A673 (cell line): ENCODE results near the gene RPS6KA3. TPM values are rescaled to one million over a fixed set of nuclear protein-coding genes. Genes with fewer than 3 reads are reported as not detected.

Experiments used
- BruUV-seq: library from RNA; stranded (reverse); fragments of 400-500 nt; replicated peaks from 2 replicates; lab custom pipeline; 2021; lab: Mats Ljungman, UMichigan
- CTCF ChIA-PET: fragments of 300-600 bp; sonication (Branson Sonifier 250); formaldehyde crosslinking; loops from one replicate; lab custom pipeline; 2022; ENCODE audit warnings: antibody characterized with exemption; lab: Charles Lee
- POLR2A ChIA-PET: fragments of 300-600 bp; sonication (Branson Sonifier 250); formaldehyde crosslinking; loops from one replicate; lab custom pipeline; 2022; ENCODE audit warnings: antibody characterized with exemption; ENCODE audit not compliant: low non-redundant PET; lab: Charles Lee
- DNase-seq: peaks from one replicate; pipeline ENCODE4 v3.0.0-alpha.2; 2015; ENCODE audit warnings: low spot score
- H3K27ac ChIP-seq: fragments of 200-600 bp; sonication (generic); 2 replicates; pipeline ENCODE4 v1.5.1; 2016; ENCODE audit warnings: mixed run types, low read depth, mild to moderate bottlenecking, mixed read lengths, antibody characterized with exemption, low read length; ENCODE audit not compliant: poor library complexity, severe bottlenecking
- H3K27me3 ChIP-seq: fragments of 200-600 bp; sonication (generic); replicated peaks from 2 replicates; pipeline ENCODE4 v1.6.1; 2017; ENCODE audit warnings: mixed run types, low read depth, mild to moderate bottlenecking, mixed read lengths, antibody characterized with exemption, low read length; ENCODE audit not compliant: insufficient read depth, poor library complexity
- H3K36me3 ChIP-seq: fragments of 200-600 bp; sonication (generic); 2 replicates; pipeline ENCODE4 v1.6.1; 2016; ENCODE audit warnings: mixed run types, mild to moderate bottlenecking, mixed read lengths, antibody characterized with exemption, low read length; ENCODE audit not compliant: insufficient read depth, poor library complexity, severe bottlenecking
- H3K4me1 ChIP-seq: fragments of 200-600 bp; sonication (generic); 2 replicates; pipeline ENCODE4 v1.6.1; 2017; ENCODE audit warnings: mixed run types, mild to moderate bottlenecking, mixed read lengths, antibody characterized with exemption, low read length; ENCODE audit not compliant: insufficient read depth, poor library complexity, severe bottlenecking
- H3K4me3 ChIP-seq: fragments of 200-600 bp; sonication (generic); 2 replicates; pipeline ENCODE4 v1.5.1; 2016; ENCODE audit warnings: low read depth, mixed run types, mild to moderate bottlenecking, mixed read lengths, low read length; ENCODE audit not compliant: poor library complexity, severe bottlenecking
- H3K9me3 ChIP-seq: fragments of 200-600 bp; sonication (generic); 2 replicates; pipeline ENCODE4 v1.6.1; 2016; ENCODE audit warnings: mixed run types, low read depth, mild to moderate bottlenecking, mixed read lengths, antibody characterized with exemption, low read length; ENCODE audit not compliant: poor library complexity, severe bottlenecking
- CTCF ChIP-seq: fragments of 300-800, 200-600 bp; sonication (generic); conservative IDR thresholded peaks from 2 replicates; pipeline ENCODE4 v1.5.1; 2017; ENCODE audit warnings: low read depth, mild to moderate bottlenecking, antibody characterized with exemption, low read length, moderate library complexity, mixed read lengths
- EZH2 ChIP-seq: fragments of 200-600 bp; sonication (generic); IDR thresholded peaks from 2 replicates; pipeline ENCODE4 v1.6.1; 2017; ENCODE audit warnings: borderline replicate concordance, low read depth, mild to moderate bottlenecking, mixed read lengths, antibody characterized with exemption, low read length; ENCODE audit not compliant: poor library complexity, severe bottlenecking
- intact Hi-C: fragments of 100-400 bp; cut with micrococcal nuclease; formaldehyde crosslinking; loops from one replicate; pipeline ENCODE4 v1.10.0; 2022; ENCODE audit not compliant: unreplicated experiment
- total RNA-seq: library from RNA; stranded (reverse); gene quantifications from 2 replicates; pipeline ENCODE4 v1.2.3, GENCODE V29; 2021

RPS6KA3 gene
- total RNA-seq, 1 experiment from 2014 or later, result 33.6 TPM

GRCh38 chrX:20284444-20284843 is 17.7 kb upstream of the RPS6KA3 start:
- Histone ChIP-seq H3K4me3 (no peak overlapping the region), H3K4me1 (no peaks in the 10 kb centered on the region), H3K9me3 (no peaks in the 10 kb centered on the region), H3K36me3 (no peaks in the 10 kb centered on the region), H3K27me3 (no peaks in the 10 kb centered on the region), H3K27ac (no peak overlapping the region)
- no peak for DNase-seq
- ChIA-PET POLR2A (no interaction called here), CTCF (no interaction called here)
- no peak for TF ChIP-seq CTCF
- TF ChIP-seq EZH2, result no peak
- no TSS peak for BruUV-seq
- intact Hi-C loops, result no loop called here

GRCh38 chrX:20280938-20281337 is 14.2 kb upstream of the RPS6KA3 start:
- intact Hi-C loops, result no loop called here
- no peak for TF ChIP-seq CTCF
- TF ChIP-seq EZH2, result no peak
- Histone ChIP-seq H3K36me3 (no peaks in the 10 kb centered on the region), H3K27me3 (no peaks in the 10 kb centered on the region), H3K9me3 (no peaks in the 10 kb centered on the region), H3K4me1 (no peaks in the 10 kb centered on the region), H3K4me3 (no peak overlapping the region), H3K27ac (no peak overlapping the region)
- no TSS peak for BruUV-seq
- DNase-seq, result no peak
- ChIA-PET POLR2A (no interaction called here), CTCF (no interaction called here)

- no TSS peak for BruUV-seq
- Histone ChIP-seq H3K4me1 (no peaks in the 10 kb centered on the region), H3K9me3 (no peaks in the 10 kb centered on the region), H3K27ac (no peak overlapping the region), H3K36me3 (no peaks in the 10 kb centered on the region), H3K4me3 (no peak overlapping the region), H3K27me3 (peaks cover 8% of the 10 kb centered on the region)
- TF ChIP-seq EZH2, result no peak
- TF ChIP-seq CTCF, result no peak
- DNase-seq, result no peak
- CTCF ChIA-PET, result no interaction called here
- intact Hi-C loops, result no loop called here
- POLR2A ChIA-PET, result no interaction called here
Observed at GRCh38 chrX:20274121-20274520, 7.4 kb upstream of the RPS6KA3 start.
